Cerebellar cortex (tissue), 1 donor: ENCODE measurements around the gene ABCB1.

Experiments
- DNase-seq: peaks from one replicate; pipeline ENCODE4 v3.0.0-alpha.2; 2015; ENCODE audit warnings: low spot score

The ABCB1 gene

GRCh38 chr7:87512906-87513305 is 87.8 kb downstream of the ABCB1 start:
- DNase-seq: no peak

- no peak for DNase-seq
These were observed 89.2 kb downstream of the ABCB1 start for GRCh38 chr7:87511510-87511909.

- DNase-seq: peak; percentile 41
These were observed 90.2 kb downstream of the ABCB1 start for GRCh38 chr7:87510411-87510875.

GRCh38 chr7:87507446-87507845 is 93.2 kb downstream of the ABCB1 start:
- DNase-seq: no peak

- peak; percentile 15 for DNase-seq
These were observed 94.2 kb downstream of the ABCB1 start for GRCh38 chr7:87506246-87507180.

GRCh38 chr7:87505557-87506245 is 95.0 kb downstream of the ABCB1 start:
- DNase-seq: no peak

- DNase-seq: no peak
These were observed 95.6 kb downstream of the ABCB1 start for GRCh38 chr7:87505122-87505521.

- no peak for DNase-seq
These were observed 101.2 kb downstream of the ABCB1 start for GRCh38 chr7:87499494-87499893.

GRCh38 chr7:87498893-87499292 is 101.8 kb downstream of the ABCB1 start:
- no peak for DNase-seq

- no peak for DNase-seq
These were observed 103.2 kb downstream of the ABCB1 start for GRCh38 chr7:87497482-87497881.

GRCh38 chr7:87495366-87495765 is 105.3 kb downstream of the ABCB1 start:
- no peak for DNase-seq

GRCh38 chr7:87494454-87494853 is 106.2 kb downstream of the ABCB1 start:
- no peak for DNase-seq

- DNase-seq: no peak
These were observed 117.6 kb downstream of the ABCB1 start for GRCh38 chr7:87483131-87483530.

GRCh38 chr7:87482115-87482514 is 118.6 kb downstream of the ABCB1 start:
- no peak for DNase-seq

- DNase-seq: no peak
These were observed 120.3 kb downstream of the ABCB1 start for GRCh38 chr7:87480386-87480785.

- DNase-seq: no peak
These were observed 120.7 kb downstream of the ABCB1 start for GRCh38 chr7:87479951-87480350.

- no peak for DNase-seq
These were observed 124.5 kb downstream of the ABCB1 start for GRCh38 chr7:87476179-87476557.

GRCh38 chr7:87475359-87476178 is 125.1 kb downstream of the ABCB1 start, which contains the start of gene ABCB4:
Gene ABCB4 (minus strand): TSS chr7:87475680. CDS start chr7:87475465, 215 bp downstream.
- no peak for DNase-seq

- no peak for DNase-seq
These were observed 125.9 kb downstream of the ABCB1 start for GRCh38 chr7:87474533-87475358.

GRCh38 chr7:87473986-87474385 is 126.7 kb downstream of the ABCB1 start:
- no peak for DNase-seq

- no peak for DNase-seq
These were observed 127.5 kb downstream of the ABCB1 start for GRCh38 chr7:87473192-87473591.
